ENCODE results near the gene TOLLIP. TPM values are rescaled to one million over a fixed set of nuclear protein-coding genes. Genes with fewer than 3 reads are reported as not detected.

The TOLLIP gene
- total RNA-seq, 1 experiment from 2014 or later, result 32.3 TPM

DNA sequence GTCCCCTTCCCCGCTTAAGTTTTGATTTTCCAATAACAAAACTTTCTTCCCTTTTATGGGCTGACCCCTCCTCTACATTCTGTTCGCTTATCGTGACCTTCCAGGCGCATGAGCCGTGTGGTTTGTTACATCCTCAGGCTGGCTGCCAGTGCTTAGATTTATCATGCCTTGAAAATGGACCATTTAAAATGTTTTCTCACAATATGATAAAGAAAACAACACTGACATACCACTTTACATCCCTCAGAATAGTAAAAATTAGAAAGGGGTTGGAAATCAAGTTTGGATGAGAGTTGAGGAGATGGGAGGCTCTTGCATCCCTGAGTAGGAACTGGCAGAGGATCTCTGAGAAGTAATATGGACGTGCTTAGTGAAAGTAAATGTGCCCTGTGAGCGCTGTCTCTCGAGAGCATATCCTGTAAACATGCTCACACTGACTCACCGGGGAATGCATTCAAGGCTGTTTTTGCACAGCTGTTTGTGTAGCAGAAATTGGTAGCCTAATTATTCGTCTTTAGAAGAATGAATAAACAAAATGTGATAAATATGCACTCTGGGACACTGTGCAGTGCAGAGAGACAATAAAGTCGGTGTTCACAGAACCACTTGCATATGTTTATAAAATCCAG lies 17.1 kb upstream of the TOLLIP start:
- no peak overlapping the region for H3K4me3 Mint-ChIP-seq

DNA sequence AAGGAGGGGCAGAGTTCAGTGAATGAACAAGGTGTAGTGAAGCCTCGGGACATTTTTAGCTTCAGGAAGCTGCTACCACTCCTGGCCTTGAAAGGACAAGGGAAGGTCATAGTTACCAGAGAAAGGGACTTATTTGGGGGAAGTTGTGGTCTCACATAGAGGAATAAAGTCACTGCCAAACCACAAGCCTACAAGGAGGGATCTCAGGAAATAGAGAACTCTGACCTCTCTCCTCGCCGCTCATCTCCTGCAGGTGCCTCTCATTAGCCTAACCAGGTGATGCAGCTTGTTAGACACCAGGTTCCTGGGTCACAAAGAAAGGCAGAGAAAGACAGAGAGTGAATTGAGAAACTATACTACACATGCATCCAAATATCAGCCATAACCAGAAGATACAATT lies 14.3 kb upstream of the TOLLIP start:
- Mint-ChIP-seq H3K4me1 (no peaks in the 10 kb centered on the region), H3K27me3 (ENCODE audit: low read depth) (peaks cover 72% of the 10 kb centered on the region), H3K27ac (no peak overlapping the region), H3K9me3 (peaks cover 37% of the 10 kb centered on the region), H3K36me3 (peaks cover 19% of the 10 kb centered on the region), H3K4me3 (no peak overlapping the region)
- TF ChIP-seq CBFB (CRISPR knock-in tag; IDR thresholded peaks at IDR 0.05; ENCODE audit: low read depth) (no peak), ZBTB21 (CRISPR knock-in tag; IDR thresholded peaks at IDR 0.05; ENCODE audit: borderline replicate concordance) (no peak), FOXK1 (CRISPR knock-in tag; IDR thresholded peaks at IDR 0.05) (no peak)
- TF ChIP-seq, protein P1, sequence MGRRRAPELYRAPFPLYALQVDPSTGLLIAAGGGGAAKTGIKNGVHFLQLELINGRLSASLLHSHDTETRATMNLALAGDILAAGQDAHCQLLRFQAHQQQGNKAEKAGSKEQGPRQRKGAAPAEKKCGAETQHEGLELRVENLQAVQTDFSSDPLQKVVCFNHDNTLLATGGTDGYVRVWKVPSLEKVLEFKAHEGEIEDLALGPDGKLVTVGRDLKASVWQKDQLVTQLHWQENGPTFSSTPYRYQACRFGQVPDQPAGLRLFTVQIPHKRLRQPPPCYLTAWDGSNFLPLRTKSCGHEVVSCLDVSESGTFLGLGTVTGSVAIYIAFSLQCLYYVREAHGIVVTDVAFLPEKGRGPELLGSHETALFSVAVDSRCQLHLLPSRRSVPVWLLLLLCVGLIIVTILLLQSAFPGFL (CRISPR knock-in tag; IDR thresholded peaks at IDR 0.05; ENCODE audit: borderline replicate concordance), result no peak
- POLR2A ChIA-PET, result no interaction called here
- DNase-seq (ENCODE audit: low spot score), result no peak
- no peak for ATAC-seq
- CTCF ChIA-PET, result no interaction called here

More for the DNA sequence above, 17.1 kb upstream of the TOLLIP start:
- Mint-ChIP-seq H3K9me3 (peaks cover 37% of the 10 kb centered on the region), H3K4me1 (no peaks in the 10 kb centered on the region), H3K36me3 (peaks cover 15% of the 10 kb centered on the region), H3K27ac (no peak overlapping the region), H3K27me3 (ENCODE audit: low read depth) (peaks cover 73% of the 10 kb centered on the region)
- POLR2A ChIA-PET, result no interaction called here
- TF ChIP-seq, protein P2, sequence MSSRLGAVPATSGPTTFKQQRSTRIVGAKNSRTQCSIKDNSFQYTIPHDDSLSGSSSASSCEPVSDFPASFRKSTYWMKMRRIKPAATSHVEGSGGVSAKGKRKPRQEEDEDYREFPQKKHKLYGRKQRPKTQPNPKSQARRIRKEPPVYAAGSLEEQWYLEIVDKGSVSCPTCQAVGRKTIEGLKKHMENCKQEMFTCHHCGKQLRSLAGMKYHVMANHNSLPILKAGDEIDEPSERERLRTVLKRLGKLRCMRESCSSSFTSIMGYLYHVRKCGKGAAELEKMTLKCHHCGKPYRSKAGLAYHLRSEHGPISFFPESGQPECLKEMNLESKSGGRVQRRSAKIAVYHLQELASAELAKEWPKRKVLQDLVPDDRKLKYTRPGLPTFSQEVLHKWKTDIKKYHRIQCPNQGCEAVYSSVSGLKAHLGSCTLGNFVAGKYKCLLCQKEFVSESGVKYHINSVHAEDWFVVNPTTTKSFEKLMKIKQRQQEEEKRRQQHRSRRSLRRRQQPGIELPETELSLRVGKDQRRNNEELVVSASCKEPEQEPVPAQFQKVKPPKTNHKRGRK (CRISPR knock-in tag; IDR thresholded peaks at IDR 0.05; ENCODE audit: borderline replicate concordance), result no peak
- TF ChIP-seq OVOL2 (CRISPR knock-in tag; IDR thresholded peaks at IDR 0.05; ENCODE audit: borderline replicate concordance) (no peak), HMGA2 (CRISPR knock-in tag; IDR thresholded peaks at IDR 0.05) (no peak), SMAD4 (CRISPR knock-in tag; IDR thresholded peaks at IDR 0.05) (no peak), FOXK1 (CRISPR knock-in tag; IDR thresholded peaks at IDR 0.05) (no peak), SOX15 (CRISPR knock-in tag; IDR thresholded peaks at IDR 0.05) (no peak), SMAD3 (CRISPR knock-in tag; IDR thresholded peaks at IDR 0.05; ENCODE audit: borderline replicate concordance) (no peak), ESRRA (CRISPR knock-in tag; IDR thresholded peaks at IDR 0.05; ENCODE audit: borderline replicate concordance) (no peak), TP53 (CRISPR knock-in tag; IDR thresholded peaks at IDR 0.05) (no peak)
- TF ChIP-seq, protein P3, sequence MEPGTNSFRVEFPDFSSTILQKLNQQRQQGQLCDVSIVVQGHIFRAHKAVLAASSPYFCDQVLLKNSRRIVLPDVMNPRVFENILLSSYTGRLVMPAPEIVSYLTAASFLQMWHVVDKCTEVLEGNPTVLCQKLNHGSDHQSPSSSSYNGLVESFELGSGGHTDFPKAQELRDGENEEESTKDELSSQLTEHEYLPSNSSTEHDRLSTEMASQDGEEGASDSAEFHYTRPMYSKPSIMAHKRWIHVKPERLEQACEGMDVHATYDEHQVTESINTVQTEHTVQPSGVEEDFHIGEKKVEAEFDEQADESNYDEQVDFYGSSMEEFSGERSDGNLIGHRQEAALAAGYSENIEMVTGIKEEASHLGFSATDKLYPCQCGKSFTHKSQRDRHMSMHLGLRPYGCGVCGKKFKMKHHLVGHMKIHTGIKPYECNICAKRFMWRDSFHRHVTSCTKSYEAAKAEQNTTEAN (CRISPR knock-in tag; IDR thresholded peaks at IDR 0.05), result no peak
- TF ChIP-seq, protein P4, sequence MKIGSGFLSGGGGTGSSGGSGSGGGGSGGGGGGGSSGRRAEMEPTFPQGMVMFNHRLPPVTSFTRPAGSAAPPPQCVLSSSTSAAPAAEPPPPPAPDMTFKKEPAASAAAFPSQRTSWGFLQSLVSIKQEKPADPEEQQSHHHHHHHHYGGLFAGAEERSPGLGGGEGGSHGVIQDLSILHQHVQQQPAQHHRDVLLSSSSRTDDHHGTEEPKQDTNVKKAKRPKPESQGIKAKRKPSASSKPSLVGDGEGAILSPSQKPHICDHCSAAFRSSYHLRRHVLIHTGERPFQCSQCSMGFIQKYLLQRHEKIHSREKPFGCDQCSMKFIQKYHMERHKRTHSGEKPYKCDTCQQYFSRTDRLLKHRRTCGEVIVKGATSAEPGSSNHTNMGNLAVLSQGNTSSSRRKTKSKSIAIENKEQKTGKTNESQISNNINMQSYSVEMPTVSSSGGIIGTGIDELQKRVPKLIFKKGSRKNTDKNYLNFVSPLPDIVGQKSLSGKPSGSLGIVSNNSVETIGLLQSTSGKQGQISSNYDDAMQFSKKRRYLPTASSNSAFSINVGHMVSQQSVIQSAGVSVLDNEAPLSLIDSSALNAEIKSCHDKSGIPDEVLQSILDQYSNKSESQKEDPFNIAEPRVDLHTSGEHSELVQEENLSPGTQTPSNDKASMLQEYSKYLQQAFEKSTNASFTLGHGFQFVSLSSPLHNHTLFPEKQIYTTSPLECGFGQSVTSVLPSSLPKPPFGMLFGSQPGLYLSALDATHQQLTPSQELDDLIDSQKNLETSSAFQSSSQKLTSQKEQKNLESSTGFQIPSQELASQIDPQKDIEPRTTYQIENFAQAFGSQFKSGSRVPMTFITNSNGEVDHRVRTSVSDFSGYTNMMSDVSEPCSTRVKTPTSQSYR (CRISPR knock-in tag; IDR thresholded peaks at IDR 0.05), result no peak
- TF ChIP-seq, protein P5, sequence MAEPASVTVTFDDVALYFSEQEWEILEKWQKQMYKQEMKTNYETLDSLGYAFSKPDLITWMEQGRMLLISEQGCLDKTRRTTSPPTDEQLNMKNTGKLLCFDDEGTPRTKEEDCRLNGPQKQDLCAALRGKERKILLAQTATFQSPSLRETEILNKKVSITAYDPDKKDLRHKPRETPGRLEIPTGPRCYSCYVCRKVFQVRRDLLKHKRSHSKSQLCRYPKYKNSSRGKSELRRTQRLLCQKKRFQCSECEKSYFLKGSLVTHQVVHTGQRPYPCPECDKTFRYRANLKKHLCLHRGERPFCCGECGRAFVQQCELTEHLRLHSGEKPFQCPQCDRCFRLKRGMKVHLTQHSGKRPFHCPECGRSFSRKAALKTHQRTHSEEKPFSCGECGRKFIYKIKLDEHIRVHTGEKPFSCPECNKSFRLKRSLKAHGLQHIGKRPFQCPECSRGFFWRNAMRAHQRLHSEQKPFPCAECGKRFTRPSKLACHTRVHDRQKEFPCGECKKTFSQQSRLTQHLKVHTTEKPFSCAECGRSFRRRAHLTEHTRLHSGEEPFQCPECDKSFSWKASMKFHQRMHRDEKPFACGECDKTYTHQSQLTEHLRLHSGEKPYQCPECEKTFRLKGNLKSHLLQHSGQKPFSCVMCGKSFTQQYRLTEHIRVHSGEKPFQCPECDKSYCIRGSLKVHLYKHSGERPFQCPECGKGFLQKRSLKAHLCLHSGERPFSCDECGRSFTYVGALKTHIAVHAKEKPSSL (CRISPR knock-in tag; conservative IDR thresholded peaks at IDR 0.05), result no peak
- TF ChIP-seq, protein P6, sequence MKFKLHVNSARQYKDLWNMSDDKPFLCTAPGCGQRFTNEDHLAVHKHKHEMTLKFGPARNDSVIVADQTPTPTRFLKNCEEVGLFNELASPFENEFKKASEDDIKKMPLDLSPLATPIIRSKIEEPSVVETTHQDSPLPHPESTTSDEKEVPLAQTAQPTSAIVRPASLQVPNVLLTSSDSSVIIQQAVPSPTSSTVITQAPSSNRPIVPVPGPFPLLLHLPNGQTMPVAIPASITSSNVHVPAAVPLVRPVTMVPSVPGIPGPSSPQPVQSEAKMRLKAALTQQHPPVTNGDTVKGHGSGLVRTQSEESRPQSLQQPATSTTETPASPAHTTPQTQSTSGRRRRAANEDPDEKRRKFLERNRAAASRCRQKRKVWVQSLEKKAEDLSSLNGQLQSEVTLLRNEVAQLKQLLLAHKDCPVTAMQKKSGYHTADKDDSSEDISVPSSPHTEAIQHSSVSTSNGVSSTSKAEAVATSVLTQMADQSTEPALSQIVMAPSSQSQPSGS (CRISPR knock-in tag; IDR thresholded peaks at IDR 0.05; ENCODE audit: borderline replicate concordance, low read depth), result no peak
- no peak for ATAC-seq
- no peak for DNase-seq (ENCODE audit: low spot score)
- CTCF ChIA-PET, result no interaction called here

Data from WTC11 (cell line).